ENCODE data around the gene GPATCH8.
"Not testable (repeated sequence)": the region's sequence is repeated elsewhere in the genome, so short reads cannot be mapped to it uniquely, and the experiment has no call there.

GPATCH8 gene

GRCh38 chr17:44503147-44504029 is at the start of gene GPATCH8:
Gene GPATCH8 (minus strand): TSS chr17:44503406. CDS start chr17:44503370, 36 bp downstream.
- peak; percentile 97 for DNase-seq

- DNase-seq: no peak
These were observed 49.2 kb upstream of the GPATCH8 start for GRCh38 chr17:44552361-44552760.

- no peak for DNase-seq
These were observed 46.5 kb upstream of the GPATCH8 start for GRCh38 chr17:44549686-44550085.

GRCh38 chr17:44548376-44549230 is 45.4 kb upstream of the GPATCH8 start:
- DNase-seq: no peak

- no peak for DNase-seq
These were observed 44.5 kb upstream of the GPATCH8 start for GRCh38 chr17:44547625-44548267.

- DNase-seq: no peak
These were observed 43.7 kb upstream of the GPATCH8 start for GRCh38 chr17:44546671-44547606.

GRCh38 chr17:44543905-44544523 is 40.8 kb upstream of the GPATCH8 start:
- DNase-seq: no peak

GRCh38 chr17:44543213-44543904 is 40.2 kb upstream of the GPATCH8 start:
- DNase-seq: peak; percentile 65

- no peak for DNase-seq
These were observed 38.8 kb upstream of the GPATCH8 start for GRCh38 chr17:44541884-44542581.

GRCh38 chr17:44540246-44541084 is 37.3 kb upstream of the GPATCH8 start:
- no peak for DNase-seq

GRCh38 chr17:44539673-44540072 is 36.5 kb upstream of the GPATCH8 start:
- DNase-seq: no peak

GRCh38 chr17:44537922-44538321 is 34.7 kb upstream of the GPATCH8 start:
- not testable (repeated sequence) for DNase-seq

- DNase-seq: no peak
These were observed 33.1 kb upstream of the GPATCH8 start for GRCh38 chr17:44536090-44536953.

GRCh38 chr17:44533533-44534246 is 30.5 kb upstream of the GPATCH8 start:
- DNase-seq: peak; percentile 94

GRCh38 chr17:44530896-44531418 is 27.8 kb upstream of the GPATCH8 start:
- DNase-seq: no peak

GRCh38 chr17:44529864-44530263 is 26.7 kb upstream of the GPATCH8 start:
- DNase-seq: no peak

GRCh38 chr17:44527954-44528353 is 24.7 kb upstream of the GPATCH8 start:
- no peak for DNase-seq

Data from right forelimb (tissue), 1 donor.